ENCODE results near the gene EXOC2.

DNA sequence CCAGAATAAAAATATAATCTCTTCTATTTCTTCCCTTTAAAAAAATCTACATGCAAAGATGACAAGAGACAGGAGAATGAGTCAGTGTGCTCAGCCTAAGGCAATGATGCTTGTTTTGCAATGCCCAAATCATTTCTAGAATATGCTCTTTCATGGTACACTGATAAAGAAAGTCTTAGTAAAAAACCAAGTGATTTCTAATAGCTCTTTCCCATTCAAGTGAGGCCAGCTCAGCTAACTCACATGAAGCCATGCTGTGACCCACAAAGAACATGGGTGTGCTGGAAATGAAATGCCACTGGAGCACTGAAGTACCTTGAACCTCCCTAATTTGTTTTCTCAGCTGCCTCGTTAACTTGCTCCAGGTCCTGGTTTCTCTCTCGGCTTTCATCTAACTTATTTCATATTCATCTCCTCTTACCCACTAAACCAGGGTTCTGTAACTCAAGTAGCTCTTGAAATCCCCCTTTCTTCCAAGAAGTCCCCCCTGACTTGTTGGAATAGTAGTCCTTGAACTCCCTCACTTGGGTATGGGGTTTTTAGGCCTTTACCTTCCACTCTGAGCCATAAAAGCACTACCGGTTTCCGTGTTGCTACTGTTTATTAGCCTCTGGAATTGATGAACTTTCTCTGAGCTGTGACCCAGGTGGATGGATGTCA is 208.7 kb downstream of the EXOC2 start:
- TF ChIP-seq, protein P1, sequence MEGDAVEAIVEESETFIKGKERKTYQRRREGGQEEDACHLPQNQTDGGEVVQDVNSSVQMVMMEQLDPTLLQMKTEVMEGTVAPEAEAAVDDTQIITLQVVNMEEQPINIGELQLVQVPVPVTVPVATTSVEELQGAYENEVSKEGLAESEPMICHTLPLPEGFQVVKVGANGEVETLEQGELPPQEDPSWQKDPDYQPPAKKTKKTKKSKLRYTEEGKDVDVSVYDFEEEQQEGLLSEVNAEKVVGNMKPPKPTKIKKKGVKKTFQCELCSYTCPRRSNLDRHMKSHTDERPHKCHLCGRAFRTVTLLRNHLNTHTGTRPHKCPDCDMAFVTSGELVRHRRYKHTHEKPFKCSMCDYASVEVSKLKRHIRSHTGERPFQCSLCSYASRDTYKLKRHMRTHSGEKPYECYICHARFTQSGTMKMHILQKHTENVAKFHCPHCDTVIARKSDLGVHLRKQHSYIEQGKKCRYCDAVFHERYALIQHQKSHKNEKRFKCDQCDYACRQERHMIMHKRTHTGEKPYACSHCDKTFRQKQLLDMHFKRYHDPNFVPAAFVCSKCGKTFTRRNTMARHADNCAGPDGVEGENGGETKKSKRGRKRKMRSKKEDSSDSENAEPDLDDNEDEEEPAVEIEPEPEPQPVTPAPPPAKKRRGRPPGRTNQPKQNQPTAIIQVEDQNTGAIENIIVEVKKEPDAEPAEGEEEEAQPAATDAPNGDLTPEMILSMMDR (IDR thresholded peaks at IDR 0.05; ENCODE audit: low read depth, low read length, poor library complexity, severe bottlenecking), result no peak
- no peak for TF ChIP-seq EZH2phosphoT487 (IDR thresholded peaks at IDR 0.05; ENCODE audit: borderline replicate concordance, low read length)

Data from DOHH2 (cell line).